GM12891 (cell line): ENCODE data around the gene ECT2. TPM values are rescaled to one million over a fixed set of nuclear protein-coding genes. Genes with fewer than 3 reads are reported as not detected.
"Not testable (repeated sequence)": the region's sequence is repeated elsewhere in the genome, so short reads cannot be mapped to it uniquely, and the experiment has no call there.

ENCODE experiments used
- DNase-seq: peaks from one replicate; pipeline ENCODE4 v3.0.0; 2011; ENCODE audit warnings: low spot score; ENCODE audit not compliant: insufficient read length
- FAIRE-seq: peaks from 2 replicates; lab custom pipeline; 2011; peaks lifted over from hg19 to GRCh38; lab: Jason Lieb, UNC
- PAX5 ChIP-seq: IDR thresholded peaks from 2 replicates; pipeline ENCODE4 v1.6.1; 2011; ENCODE audit warnings: low read length, moderate library complexity, mild to moderate bottlenecking; ENCODE audit not compliant: insufficient read depth, severe bottlenecking
- POLR2A ChIP-seq: IDR thresholded peaks from 2 replicates; pipeline ENCODE4 v1.6.1; 2011; ENCODE audit warnings: low read depth, low read length, control low read depth
- POLR2AphosphoS5 ChIP-seq: IDR thresholded peaks from 2 replicates; pipeline ENCODE4 v1.6.1; 2011; ENCODE audit warnings: low read depth, low read length, control low read depth
- POU2F2 ChIP-seq: IDR thresholded peaks from 2 replicates; pipeline ENCODE4 v1.6.1; 2011; ENCODE audit warnings: low read depth, mild to moderate bottlenecking, control low read depth, low read length, moderate library complexity
- SPI1 ChIP-seq: IDR thresholded peaks from 2 replicates; pipeline ENCODE4 v1.6.1; 2011; ENCODE audit warnings: low read depth, low read length, control low read depth
- TAF1 ChIP-seq: IDR thresholded peaks from 2 replicates; pipeline ENCODE4 v1.6.1; 2011; ENCODE audit warnings: low read depth, low read length, control low read depth
- polyA plus RNA-seq: library from polyadenylated mRNA; unstranded; fragments of >200 nt; gene quantifications from one replicate; pipeline ENCODE4 v1.2.1, GENCODE V29; 2012; ENCODE audit warnings: low read depth, missing spikeins, inconsistent platforms; ENCODE audit not compliant: missing spikeins

The ECT2 gene
- polyA plus RNA-seq = 9.2 TPM

DNA sequence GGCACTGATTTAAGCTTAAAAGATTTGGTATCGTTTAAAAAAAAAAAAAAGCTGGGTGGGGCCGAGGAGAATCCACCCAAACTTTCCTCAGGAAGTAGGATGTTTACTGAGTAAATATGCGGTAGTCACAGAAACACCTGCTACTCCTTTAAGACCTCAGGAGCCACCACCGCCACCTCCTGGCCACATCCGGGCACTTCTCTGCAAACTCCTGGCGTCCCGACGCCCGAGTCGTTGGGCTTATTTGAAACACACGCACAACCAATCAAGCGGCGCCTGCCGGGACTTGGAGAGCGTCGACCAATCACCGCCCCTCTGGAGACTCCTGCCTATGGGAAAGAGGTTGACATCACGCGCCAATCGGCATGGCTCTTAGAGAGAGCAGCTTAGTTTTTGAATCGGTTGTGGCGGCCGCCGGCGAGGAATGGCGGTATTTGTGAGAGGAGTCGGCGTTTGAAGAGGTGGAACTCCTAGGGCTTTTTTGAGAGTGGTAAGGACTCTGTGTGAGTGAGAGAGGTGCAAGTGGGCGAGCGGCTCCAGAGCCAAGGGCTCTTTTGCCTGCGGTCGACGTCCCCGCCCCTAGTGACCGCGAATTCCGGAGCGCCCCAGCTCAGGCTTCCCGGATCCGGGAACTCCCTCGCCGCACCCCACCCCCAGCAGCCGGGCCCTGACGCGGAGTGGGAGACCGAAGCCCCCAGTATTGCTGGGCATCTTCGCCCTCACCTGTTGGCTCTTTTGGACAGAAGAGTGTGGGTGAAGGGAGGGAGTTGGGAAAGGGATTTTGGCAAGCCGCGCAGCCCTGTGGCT lies at the start of gene ECT2:
TSS of gene ECT2 (plus strand) at position 359 of the 807 bp plus-strand sequence. CDS start 3,805 bp downstream, outside the sequence.
- FAIRE-seq = peak; percentile 97
- TF ChIP-seq POLR2AphosphoS5 (peak; percentile 67; the same call in 1 of the 2 replicates), POLR2A (peak; percentile 69), SPI1 (0 out of 2 replicates have a peak, but pooled peaks have one; percentile 3), POU2F2 (peak; percentile 63; the same call in 1 of the 2 replicates), TAF1 (peak; percentile 71; the same call in 1 of the 2 replicates), PAX5 (no peak)
- peak; percentile 79 for DNase-seq

DNA sequence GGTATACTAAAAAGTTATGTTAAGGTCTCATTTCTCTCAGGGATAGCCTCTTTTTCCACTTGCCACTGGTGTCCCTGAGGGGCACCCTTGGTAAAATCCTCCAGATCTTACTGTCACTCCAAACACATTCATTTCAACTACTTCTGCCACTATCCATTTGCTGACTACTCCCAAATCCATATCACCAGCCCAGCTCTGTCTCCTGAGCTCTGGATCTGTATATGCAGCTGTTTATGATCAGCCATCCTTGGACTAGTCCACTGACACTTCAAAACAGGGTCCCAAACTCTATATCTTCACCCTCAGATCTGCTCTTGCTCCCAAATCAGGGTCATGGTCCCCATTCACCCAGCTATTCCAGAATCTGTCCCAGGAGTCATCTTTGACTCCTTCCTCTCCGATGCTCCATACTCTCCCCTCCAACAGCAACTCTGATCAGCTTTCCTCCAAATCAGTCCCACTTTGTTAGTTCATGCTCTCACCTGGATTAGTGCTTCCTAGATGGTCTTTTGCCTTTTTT lies 49.5 kb upstream of the ECT2 start:
- DNase-seq (no peak), FAIRE-seq (no peak)
- no peak for TF ChIP-seq PAX5

DNA sequence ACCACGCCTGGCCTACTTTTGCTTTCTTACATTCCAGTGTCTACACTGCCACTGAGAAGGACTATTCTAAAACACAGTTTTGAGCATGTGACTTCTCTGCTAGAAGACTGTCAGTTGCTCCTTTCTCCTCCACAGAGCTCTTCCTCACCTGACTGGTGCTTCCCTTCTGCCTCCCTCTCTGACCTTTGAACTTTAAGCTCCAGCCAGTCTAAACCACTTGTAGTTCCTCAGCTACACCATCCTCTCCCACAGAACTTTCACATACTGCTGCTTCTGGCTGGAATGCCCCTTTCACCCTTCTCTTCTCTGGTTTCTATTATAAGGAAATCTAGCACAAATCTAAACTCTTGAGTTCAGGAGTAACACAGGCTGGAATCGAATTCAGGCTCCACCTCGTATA lies 48.8 kb upstream of the ECT2 start:
- TF ChIP-seq POLR2A (no peak), POLR2AphosphoS5 (no peak), TAF1 (no peak)
- no peak for DNase-seq
- FAIRE-seq = no peak

- no peak for DNase-seq
- FAIRE-seq = no peak
- TF ChIP-seq POU2F2 (no peak), POLR2AphosphoS5 (no peak), POLR2A (no peak), SPI1 (no peak), PAX5 (no peak), TAF1 (no peak)
These were observed 48.3 kb upstream of the ECT2 start for GRCh38 chr3:172702256-172702655.

DNA sequence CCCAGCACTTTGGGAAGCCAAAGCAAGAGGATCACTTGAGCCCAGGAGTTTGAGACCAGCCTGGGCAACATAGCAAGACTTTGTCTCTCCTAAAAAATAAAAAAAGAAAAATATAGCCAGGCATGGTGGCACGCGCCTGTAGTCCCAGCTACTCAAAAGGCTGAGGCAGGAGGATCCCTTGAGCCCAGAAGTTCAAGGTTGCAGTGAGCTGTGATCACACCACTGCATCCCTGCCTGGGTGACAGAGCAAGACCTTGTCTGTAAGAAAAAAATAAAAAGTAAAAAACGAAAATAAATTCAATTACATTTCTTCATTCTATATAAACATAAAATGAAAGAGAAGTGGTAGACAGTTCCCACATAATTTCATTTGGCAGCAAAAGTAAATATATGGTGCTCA lies 47.8 kb upstream of the ECT2 start:
- DNase-seq, FAIRE-seq: not testable (repeated sequence)

GRCh38 chr3:172704001-172704400 lies 46.5 kb upstream of the ECT2 start:
- DNase-seq (no peak), FAIRE-seq (no peak)
- TF ChIP-seq SPI1 (no peak), PAX5 (no peak), POU2F2 (no peak), POLR2AphosphoS5 (no peak), TAF1 (no peak), POLR2A (no peak)

DNA sequence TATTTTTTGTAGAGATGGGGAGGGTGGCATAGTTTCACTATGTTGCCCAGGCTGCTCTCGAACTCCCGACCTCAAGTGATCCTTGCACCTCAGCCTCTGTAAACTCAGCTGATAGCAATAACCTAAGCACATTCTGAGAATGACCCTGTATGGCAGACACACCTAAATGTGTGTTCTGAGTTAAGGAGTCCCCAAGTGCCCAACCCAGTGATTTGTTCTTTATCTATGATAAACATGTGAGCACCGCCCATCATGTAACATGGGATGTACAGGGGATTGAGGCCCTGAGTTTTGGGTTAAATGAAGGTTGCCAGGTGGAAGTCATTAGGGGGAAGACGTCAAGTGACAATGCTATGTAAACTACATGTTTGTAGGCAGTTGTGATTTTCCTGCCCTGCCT lies 45.4 kb upstream of the ECT2 start:
- FAIRE-seq (no peak), DNase-seq (no peak)
- TF ChIP-seq POLR2AphosphoS5 = no peak
- no peak for TF ChIP-seq PAX5

- FAIRE-seq = no peak
- TF ChIP-seq POU2F2 = no peak
- TF ChIP-seq SPI1 = no peak
- no peak for TF ChIP-seq POLR2AphosphoS5
- no peak for TF ChIP-seq POLR2A
- no peak for TF ChIP-seq PAX5
- TF ChIP-seq TAF1 = no peak
- DNase-seq = no peak
These were observed 43.5 kb upstream of the ECT2 start for GRCh38 chr3:172707030-172707429.

DNA sequence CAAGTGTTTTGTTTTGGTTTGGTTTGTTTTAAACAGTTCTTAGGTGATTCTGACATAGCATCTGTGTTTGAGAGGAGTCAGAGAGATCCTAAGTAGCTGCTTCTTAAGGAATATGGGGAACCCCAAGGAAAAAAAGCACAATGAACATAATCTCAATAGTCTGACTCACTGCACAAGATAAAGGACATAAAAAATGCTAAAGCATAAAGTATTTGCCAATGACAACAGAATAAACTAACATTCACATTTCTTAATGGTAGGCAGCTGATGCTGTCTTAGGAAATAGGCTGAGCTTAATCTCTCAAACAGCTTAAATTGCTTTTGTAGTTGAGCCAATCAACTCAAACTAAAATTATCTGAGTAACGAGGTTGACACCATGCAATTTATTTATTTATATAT lies 42.6 kb upstream of the ECT2 start:
- DNase-seq = no peak

DNA sequence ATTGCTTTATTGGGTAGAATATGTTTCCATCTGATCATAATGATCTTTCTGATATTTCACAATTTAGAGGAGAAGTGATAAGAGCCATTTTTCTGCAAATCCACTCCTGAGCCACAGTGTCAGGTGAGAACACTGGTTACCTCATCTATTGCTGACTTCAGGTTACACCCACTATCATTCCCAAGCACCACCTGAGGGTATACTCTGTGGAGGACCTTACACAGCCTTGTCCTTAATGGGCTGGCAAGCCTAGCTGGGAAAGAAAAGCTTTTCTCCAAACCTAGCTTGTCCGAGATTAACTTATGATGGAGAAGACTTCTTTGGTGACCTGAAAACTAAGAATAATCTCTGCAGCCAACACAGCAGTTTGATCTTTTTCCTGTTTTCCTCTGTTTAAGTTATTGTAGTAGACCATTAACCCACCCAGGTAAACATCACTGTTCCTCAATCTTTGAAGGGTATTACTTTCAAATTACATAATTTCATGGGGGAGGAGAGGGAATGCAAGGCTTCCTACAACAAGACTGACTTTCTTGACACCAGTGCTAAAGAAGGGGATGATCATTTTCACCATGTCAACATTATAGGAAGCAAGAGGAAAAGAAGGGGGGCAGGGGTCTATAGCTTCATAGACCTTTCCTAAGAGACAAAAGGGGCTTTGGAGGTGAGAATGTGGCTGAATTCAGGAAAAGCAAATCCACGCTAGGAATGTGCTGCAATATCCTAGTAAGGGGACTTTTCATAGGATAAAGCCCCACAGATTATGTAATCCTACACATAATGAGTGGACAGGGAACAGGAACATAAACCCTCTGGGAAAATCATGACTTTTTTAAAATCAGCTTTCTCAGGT lies 41.4 kb upstream of the ECT2 start:
- no peak for DNase-seq
- TF ChIP-seq POU2F2 (no peak), SPI1 (no peak), TAF1 (no peak), PAX5 (no peak), POLR2AphosphoS5 (no peak), POLR2A (no peak)
- FAIRE-seq = no peak

More for the DNA sequence above, 42.6 kb upstream of the ECT2 start:
- FAIRE-seq = no peak
- TF ChIP-seq SPI1 (no peak), POLR2A (no peak), POU2F2 (no peak), PAX5 (no peak), TAF1 (no peak)
